Lower lobe of right lung (tissue), 2 donors: Measurements from ENCODE around the gene SLC6A6. TPM values are rescaled to one million over a fixed set of nuclear protein-coding genes. Genes with fewer than 3 reads are reported as not detected.

Experiments used
- ATAC-seq, 2 donors: fragments of 200-7000 bp; cut with Tn5 transposase; one replicate each; pipeline ENCODE4 v1.9.1; 2020 to 2022; ENCODE audit warnings: mild to moderate bottlenecking in 2 of 2, moderate library complexity in 2 of 2
- DNase-seq: peaks from one replicate; pipeline ENCODE4 v3.0.0-alpha.2; 2020
- H3K27ac ChIP-seq: fragments of 200-600 bp; one replicate; pipeline ENCODE4 v1.8.0; 2022
- H3K27me3 ChIP-seq: fragments of 200-600 bp; one replicate; pipeline ENCODE4 v1.8.0; 2022; ENCODE audit warnings: low read depth
- H3K36me3 ChIP-seq: fragments of 200-600 bp; one replicate; pipeline ENCODE4 v1.8.0; 2022; ENCODE audit warnings: mild to moderate bottlenecking
- H3K4me1 ChIP-seq: fragments of 200-600 bp; one replicate; pipeline ENCODE4 v1.8.0; 2022
- H3K4me3 ChIP-seq: fragments of 200-600 bp; one replicate; pipeline ENCODE4 v1.8.0; 2022; ENCODE audit warnings: mild to moderate bottlenecking
- H3K9me3 ChIP-seq: fragments of 200-600 bp; one replicate; pipeline ENCODE4 v1.8.0; 2022
- intact Hi-C: fragments of 100-400 bp; cut with DNase I; formaldehyde crosslinking; loops from one replicate; pipeline ENCODE4 v1.11.0; 2022
- total RNA-seq: library from RNA; stranded (reverse); fragmentation: NEBNext Ultra II Directional; extraction: Animal tissue kit (Norgen Biotek cat#: 25700); gene quantifications from one replicate; pipeline ENCODE4 v1.2.1, GENCODE V29; 2021
- TF ChIP-seq, protein P1 (sequence below): fragments of 200-600 bp; IDR thresholded peaks from one replicate; pipeline ENCODE4 v1.8.0; 2022; ENCODE audit warnings: antibody characterized with exemption, mild to moderate bottlenecking
- donor health status: DM: no; HTN: yes; CAD: no; lungs with severe emphysema.

SLC6A6 gene
- total RNA-seq, 1 donor from 2014 or later = 84.0 TPM

- Histone ChIP-seq H3K27ac (no peak overlapping the region), H3K9me3 (no peaks in the 10 kb centered on the region), H3K36me3 (no peaks in the 10 kb centered on the region), H3K4me3 (no peak overlapping the region), H3K27me3 (no peaks in the 10 kb centered on the region), H3K4me1 (no peaks in the 10 kb centered on the region)
- no peak for ATAC-seq
- TF ChIP-seq, protein P1, sequence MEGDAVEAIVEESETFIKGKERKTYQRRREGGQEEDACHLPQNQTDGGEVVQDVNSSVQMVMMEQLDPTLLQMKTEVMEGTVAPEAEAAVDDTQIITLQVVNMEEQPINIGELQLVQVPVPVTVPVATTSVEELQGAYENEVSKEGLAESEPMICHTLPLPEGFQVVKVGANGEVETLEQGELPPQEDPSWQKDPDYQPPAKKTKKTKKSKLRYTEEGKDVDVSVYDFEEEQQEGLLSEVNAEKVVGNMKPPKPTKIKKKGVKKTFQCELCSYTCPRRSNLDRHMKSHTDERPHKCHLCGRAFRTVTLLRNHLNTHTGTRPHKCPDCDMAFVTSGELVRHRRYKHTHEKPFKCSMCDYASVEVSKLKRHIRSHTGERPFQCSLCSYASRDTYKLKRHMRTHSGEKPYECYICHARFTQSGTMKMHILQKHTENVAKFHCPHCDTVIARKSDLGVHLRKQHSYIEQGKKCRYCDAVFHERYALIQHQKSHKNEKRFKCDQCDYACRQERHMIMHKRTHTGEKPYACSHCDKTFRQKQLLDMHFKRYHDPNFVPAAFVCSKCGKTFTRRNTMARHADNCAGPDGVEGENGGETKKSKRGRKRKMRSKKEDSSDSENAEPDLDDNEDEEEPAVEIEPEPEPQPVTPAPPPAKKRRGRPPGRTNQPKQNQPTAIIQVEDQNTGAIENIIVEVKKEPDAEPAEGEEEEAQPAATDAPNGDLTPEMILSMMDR = no peak
- DNase-seq = no peak
- intact Hi-C loops = no loop called here
Observed at GRCh38 chr3:14510838-14511622, 108.6 kb downstream of the SLC6A6 start.

DNA sequence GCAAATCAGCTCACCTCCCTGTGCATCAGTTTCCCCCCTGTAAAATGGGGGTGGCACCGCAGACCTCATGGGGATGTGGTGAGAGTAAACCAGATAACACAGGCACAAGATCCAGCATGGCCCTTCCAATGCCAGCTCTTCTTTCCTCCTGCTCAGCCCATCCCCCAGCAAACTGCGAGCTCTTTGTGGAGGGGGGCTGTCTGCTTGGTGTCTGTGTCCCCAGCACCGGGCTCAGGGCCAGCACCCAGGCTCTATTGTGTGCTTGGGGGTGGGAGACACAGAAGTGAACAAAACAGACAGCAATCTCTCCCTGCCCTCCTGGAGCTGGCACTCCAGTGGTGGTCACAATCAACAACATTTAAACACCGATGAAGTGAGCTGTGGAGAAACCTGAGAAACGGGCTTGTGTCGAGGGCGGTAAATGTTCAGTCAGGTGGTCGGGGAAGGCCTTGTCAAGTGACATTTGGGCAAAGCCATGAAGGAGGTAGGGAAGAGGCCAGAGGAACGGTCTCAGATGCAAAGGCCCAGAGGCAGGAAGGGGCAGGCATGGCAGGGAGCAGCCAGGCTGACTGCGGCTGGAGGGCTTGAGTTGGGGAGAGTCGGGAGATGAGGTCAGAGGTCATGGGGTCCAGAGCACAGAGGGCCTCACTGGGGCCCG is 109.3 kb downstream of the SLC6A6 start:
- DNase-seq (no peak), ATAC-seq (no peak)
- no peaks in the 10 kb centered on the region for H3K27me3 ChIP-seq
- H3K9me3 ChIP-seq = no peaks in the 10 kb centered on the region
- H3K4me3 ChIP-seq = no peak overlapping the region
- no peaks in the 10 kb centered on the region for H3K36me3 ChIP-seq
- intact Hi-C loops = no loop called here
- no peak overlapping the region for H3K27ac ChIP-seq
- TF ChIP-seq, protein P1 = no peak
- H3K4me1 ChIP-seq = no peaks in the 10 kb centered on the region

DNA sequence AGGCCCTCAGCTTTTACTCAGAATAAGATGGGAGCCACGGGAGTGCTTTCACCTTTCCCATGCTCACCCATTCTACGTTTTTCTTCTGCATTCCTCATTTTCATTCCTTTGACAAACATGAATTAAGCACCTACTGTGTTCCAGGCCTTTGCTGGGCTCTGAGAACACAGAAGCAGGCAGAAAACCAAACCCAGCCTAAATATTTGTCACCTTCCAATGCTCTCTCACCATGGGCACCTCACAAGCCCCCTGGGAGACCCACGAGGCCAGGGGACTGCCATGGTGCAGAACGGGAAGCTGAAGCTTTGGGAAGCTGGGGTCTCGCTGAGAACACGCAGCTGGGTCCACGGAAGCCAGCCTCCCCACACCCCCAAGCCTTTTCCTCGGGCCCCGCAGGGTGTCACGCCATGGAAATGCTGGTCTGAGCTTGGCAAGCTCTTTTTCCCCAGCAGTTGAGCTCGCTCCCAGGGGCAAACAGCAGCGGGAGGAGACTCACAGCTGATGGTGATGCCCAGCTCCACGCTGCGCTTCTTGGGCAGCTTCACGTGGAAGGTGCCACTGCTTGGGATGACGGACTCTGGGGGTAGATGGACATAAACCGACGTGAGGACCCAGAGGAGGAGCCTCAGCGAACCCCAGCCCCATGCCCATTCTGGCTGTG is 110.0 kb downstream of the SLC6A6 start:
- Histone ChIP-seq H3K4me3 (no peak overlapping the region), H3K27me3 (no peaks in the 10 kb centered on the region), H3K9me3 (no peaks in the 10 kb centered on the region), H3K27ac (no peak overlapping the region), H3K36me3 (no peaks in the 10 kb centered on the region), H3K4me1 (no peaks in the 10 kb centered on the region)
- TF ChIP-seq, protein P1 = no peak
- intact Hi-C loops = no loop called here
- no peak for DNase-seq
- ATAC-seq = no peak

DNA sequence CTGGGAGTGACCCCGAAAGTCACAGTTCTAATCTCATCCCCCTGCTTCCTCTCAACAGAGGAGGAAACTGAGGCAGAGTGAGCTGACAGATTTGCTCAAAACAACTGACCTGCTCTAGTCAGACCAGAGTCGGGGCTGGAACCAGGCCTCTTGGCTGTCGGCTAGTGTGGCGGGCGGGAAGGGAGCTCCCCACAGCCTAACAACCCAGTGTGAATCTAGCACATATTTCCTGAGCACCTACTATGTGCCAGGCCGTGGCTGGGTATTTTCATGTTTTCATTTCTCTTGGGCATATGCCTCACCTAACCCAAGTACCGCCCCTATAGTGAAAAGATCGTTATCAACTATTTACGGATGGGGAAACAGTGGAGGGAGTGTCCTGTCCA is 110.5 kb downstream of the SLC6A6 start:
- no peaks in the 10 kb centered on the region for H3K36me3 ChIP-seq
- ATAC-seq (no peak), DNase-seq (no peak)
- H3K9me3 ChIP-seq = no peaks in the 10 kb centered on the region
- H3K27me3 ChIP-seq = no peaks in the 10 kb centered on the region
- H3K4me1 ChIP-seq = no peaks in the 10 kb centered on the region
- H3K4me3 ChIP-seq = no peak overlapping the region
- TF ChIP-seq, protein P1 = no peak
- H3K27ac ChIP-seq = no peak overlapping the region
- intact Hi-C loops = no loop called here

DNA sequence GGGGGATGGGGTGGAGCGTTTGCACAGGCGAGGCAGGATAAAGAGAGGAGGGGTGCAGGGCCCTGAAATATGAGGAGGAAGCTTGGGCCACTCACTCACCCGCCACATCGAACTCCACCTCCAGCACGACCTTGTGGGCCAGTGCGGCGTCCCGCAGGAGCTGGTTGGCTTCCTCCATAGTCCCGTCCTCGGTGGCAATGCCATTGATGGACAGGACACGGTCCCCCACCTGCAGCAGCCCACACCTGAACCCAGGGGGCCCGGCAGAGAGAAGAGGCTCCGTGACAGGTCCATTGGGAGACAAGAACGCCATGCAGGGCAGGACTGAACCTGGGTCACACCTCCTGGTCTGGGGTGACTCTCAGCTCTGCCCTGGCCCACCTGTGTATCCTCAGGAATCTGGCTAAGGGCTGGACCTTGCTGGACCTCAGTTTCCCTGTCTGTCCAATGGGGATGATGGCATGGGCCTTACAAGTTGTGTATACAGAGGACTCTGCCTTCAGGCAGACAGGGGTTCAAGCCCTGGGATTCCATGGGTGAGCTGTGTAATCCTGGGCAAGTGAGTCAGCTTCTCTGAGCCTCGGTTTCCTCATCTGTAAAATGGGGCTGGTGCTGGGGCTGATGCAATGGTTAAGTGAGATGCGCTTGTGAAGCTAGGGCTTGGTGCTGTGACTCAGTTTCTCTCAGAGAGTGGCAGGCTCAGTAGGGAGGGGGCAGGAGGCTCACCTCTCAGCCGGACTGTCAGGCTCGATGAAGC is 111.3 kb downstream of the SLC6A6 start:
- Histone ChIP-seq H3K27ac (no peak overlapping the region), H3K4me1 (no peaks in the 10 kb centered on the region), H3K36me3 (no peaks in the 10 kb centered on the region), H3K4me3 (no peak overlapping the region), H3K27me3 (no peaks in the 10 kb centered on the region), H3K9me3 (no peaks in the 10 kb centered on the region)
- ATAC-seq (no peak), DNase-seq (no peak)
- TF ChIP-seq, protein P1 = no peak
- intact Hi-C loops = no loop called here
